K562 (cell line): ENCODE data around the gene BCAS4. TPM values are rescaled to one million over a fixed set of nuclear protein-coding genes. Genes with fewer than 3 reads are reported as not detected.
A peak's percentile ranks its signal among the peaks of the same experiment; 100 is the strongest.

Source experiments
- ATAC-seq: fragments of 200-7000 bp; cut with Tn5 transposase; 3 replicates; pipeline ENCODE4 v1.9.1; 2020; ENCODE audit warnings: moderate library complexity
- BruUV-seq: library from RNA; stranded (reverse); fragments of 400-500 nt; replicated peaks from 2 replicates; lab custom pipeline; 2021; lab: Mats Ljungman, UMichigan
- CTCF ChIA-PET: fragments of 300-600 bp; formaldehyde crosslinking; extraction: SDS; loops from one replicate; lab custom pipeline; 2021; ENCODE audit warnings: low intra/inter-chr PET ratio; lab: Yijun Ruan, JAX
- POLR2A ChIA-PET: fragments of 300-600, 350-650 bp; sonication (Branson Sonifier 250); formaldehyde crosslinking; extraction: SDS; loops from one replicate; lab custom pipeline; 2021; ENCODE audit warnings: antibody characterized with exemption, inconsistent platforms; lab: Yijun Ruan, JAX
- DNase-seq, 4 experiments: peaks; one replicate each; pipeline versions ENCODE4 v3.0.0 to v3.0.0-alpha.2; 2011 to 2018; ENCODE audit warnings: low spot score in 3 of 4, mixed read lengths in 3 of 4; ENCODE audit errors: extremely low read depth in 1 of 4
- FAIRE-seq: peaks from 2 replicates; lab custom pipeline; 2011; peaks lifted over from hg19 to GRCh38; lab: Jason Lieb, UNC
- H2AFZ ChIP-seq: 2 replicates; pipeline ENCODE4 v1.6.0; 2011; ENCODE audit warnings: low read depth, low read length, control low read depth, inconsistent platforms
- H3K27ac ChIP-seq: fragments of 200-600 bp; 3 replicates; pipeline ENCODE4 v1.8.0; 2011; ENCODE audit warnings: low read depth, mild to moderate bottlenecking, control low read depth, inconsistent platforms, low read length, moderate library complexity, mixed read lengths; ENCODE audit errors: extremely low read depth
- H3K27me3 ChIP-seq, 2 experiments: fragments of 300-600 bp in 1 of 2; 2 replicates in 1 of 2; 3 replicates in 1 of 2; pipeline versions ENCODE4 v1.6.0 to v1.8.0; 2011; ENCODE audit warnings: inconsistent platforms in 2 of 2, low read length in 2 of 2, mild to moderate bottlenecking in 1 of 2, mixed read lengths in 1 of 2, moderate library complexity in 1 of 2; ENCODE audit not compliant: control insufficient read depth in 2 of 2, insufficient read depth in 2 of 2
- H3K36me3 ChIP-seq: fragments of 300-600 bp; 3 replicates; pipeline ENCODE4 v1.8.0; 2011; ENCODE audit warnings: mild to moderate bottlenecking, low read length, inconsistent platforms; ENCODE audit not compliant: control insufficient read depth, insufficient read depth
- H3K4me1 ChIP-seq, 2 experiments: fragments of 200-600 bp in 1 of 2; replicated peaks in 1 of 2; 2 replicates in 1 of 2; 3 replicates in 1 of 2; pipeline versions ENCODE4 v1.5.1 to v1.8.0; 2011; ENCODE audit warnings: inconsistent platforms in 2 of 2, low read length in 2 of 2, mild to moderate bottlenecking in 1 of 2, mixed read lengths in 1 of 2, moderate library complexity in 1 of 2; ENCODE audit not compliant: control insufficient read depth in 2 of 2, insufficient read depth in 2 of 2
- H3K4me2 ChIP-seq: 2 replicates; pipeline ENCODE4 v1.6.1; 2011; ENCODE audit warnings: low read length, control low read depth, inconsistent platforms, mixed read lengths; ENCODE audit not compliant: insufficient read depth
- H3K4me3 ChIP-seq: fragments of 200-600 bp; sonication (generic), shearing (Covaris generic); 2 replicates; pipeline ENCODE4 v1.5.1; 2016; ENCODE audit warnings: control low read depth, inconsistent platforms
- H3K79me2 ChIP-seq: fragments of 200-600 bp; 3 replicates; pipeline ENCODE4 v1.8.0; 2011; ENCODE audit warnings: low read length, inconsistent platforms; ENCODE audit not compliant: control insufficient read depth, insufficient read depth
- H3K9ac ChIP-seq, 2 experiments: 2 replicates each; pipeline versions ENCODE4 v1.6.0 to v1.6.1; 2011; ENCODE audit warnings: low read depth in 2 of 2, low read length in 2 of 2, control low read depth in 1 of 2, inconsistent platforms in 1 of 2, mild to moderate bottlenecking in 1 of 2, mixed read lengths in 1 of 2; ENCODE audit not compliant: insufficient read depth in 1 of 2
- H3K9me1 ChIP-seq: one replicate; pipeline ENCODE4 v1.6.0; 2011; ENCODE audit warnings: inconsistent platforms, mild to moderate bottlenecking, low read length, moderate library complexity; ENCODE audit not compliant: control insufficient read depth, insufficient read depth
- H3K9me3 ChIP-seq: replicated peaks from 2 replicates; pipeline ENCODE4 v1.5.1; 2011; ENCODE audit warnings: low read depth, low read length, inconsistent platforms; ENCODE audit not compliant: control insufficient read depth, insufficient read depth
- H4K20me1 ChIP-seq: replicated peaks from 2 replicates; pipeline ENCODE4 v1.6.1; 2011; ENCODE audit warnings: low read length, inconsistent platforms, mixed read lengths; ENCODE audit not compliant: control insufficient read depth, insufficient read depth
- DMBX1 ChIP-seq: fragments of 250-450 bp; sonication (Bioruptor Pico); IDR thresholded peaks from 2 replicates; pipeline ENCODE4 v1.8.0; 2022; ENCODE audit warnings: inconsistent platforms, mild to moderate bottlenecking, moderate library complexity, borderline replicate concordance
- WGBS: fragments of 100-300 bp; shearing (Covaris generic); methylation state at CpG from one replicate; pipeline ENCODE4 v1.1.6; 2016; ENCODE audit warnings: low coverage, mixed read lengths; ENCODE audit not compliant: insufficient coverage; ENCODE audit errors: missing lambda C conversion rate; 5-methylcytosine and 5-hydroxymethylcytosine counted together
- in situ Hi-C: fragments of 300-500 bp; cut with MboI; formaldehyde crosslinking; loops from 4 replicates; pipeline ENCODE4 v1.15.0; 2018; ENCODE audit warnings: inconsistent platforms, mixed read lengths
- intact Hi-C: fragments of 100-400 bp; cut with micrococcal nuclease; formaldehyde crosslinking; loops from 2 replicates; pipeline ENCODE4 v1.14.2; 2022
- polyA plus RNA-seq, 8 experiments: library from polyadenylated mRNA; depleted of rRNA in 4 of 8; stranded (reverse) in 5 of 8; unstranded in 3 of 8; fragments of >200 nt; fragmentation: Nextera tagmentation in 2 of 8; fragmentation: Illumina TruSeq in 1 of 8; extraction: Ambion mirVana in 2 of 8; extraction: Trizol in 1 of 8; gene quantifications; 2 replicates each; pipeline versions ENCODE4 v1.2.1 to v1.2.3, GENCODE V29; 2011 to 2014; ENCODE audit warnings: inconsistent platforms in 1 of 8, missing spikeins in 1 of 8
- total RNA-seq, 7 experiments: library from RNA; depleted of rRNA in 6 of 7; stranded (reverse); fragments of >200 nt in 6 of 7; fragmentation: Illumina TruSeq in 2 of 7; extraction: Trizol in 2 of 7; gene quantifications; 2 replicates each; pipeline versions ENCODE4 v1.2.1 to v1.2.3, GENCODE V29; 2011 to 2021; ENCODE audit warnings: low replicate concordance in 1 of 7
- TF ChIP-seq, protein P1 (sequence below): fragments of 250-450 bp; sonication (Bioruptor Pico); IDR thresholded peaks from 2 replicates; pipeline ENCODE4 v1.5.0; 2020; ENCODE audit warnings: mild to moderate bottlenecking
- TF ChIP-seq, protein P2 (sequence below), 3 experiments: fragments of 200-800 bp in 1 of 3; fragments of 250-450 bp in 1 of 3; fragments of 450-650 bp in 1 of 3; sonication (Bioruptor Pico) in 1 of 3; sonication (Bioruptor generic) in 1 of 3; formaldehyde crosslinking in 1 of 3; IDR thresholded peaks; 2 replicates each; pipeline versions ENCODE4 v1.6.1 to v1.8.0; 2016 to 2022; ENCODE audit warnings: mild to moderate bottlenecking in 2 of 3, missing genetic modification characterization in 2 of 3, missing compliant biosample characterization in 1 of 3, moderate library complexity in 1 of 3

BCAS4 gene
- total and polyA plus RNA-seq, 9 of the 15 experiments (the other 6 are each of a cell fraction or from before 2014, with no cell fraction given) = 0.15 to 2.3 (median 0.47) TPM

DNA sequence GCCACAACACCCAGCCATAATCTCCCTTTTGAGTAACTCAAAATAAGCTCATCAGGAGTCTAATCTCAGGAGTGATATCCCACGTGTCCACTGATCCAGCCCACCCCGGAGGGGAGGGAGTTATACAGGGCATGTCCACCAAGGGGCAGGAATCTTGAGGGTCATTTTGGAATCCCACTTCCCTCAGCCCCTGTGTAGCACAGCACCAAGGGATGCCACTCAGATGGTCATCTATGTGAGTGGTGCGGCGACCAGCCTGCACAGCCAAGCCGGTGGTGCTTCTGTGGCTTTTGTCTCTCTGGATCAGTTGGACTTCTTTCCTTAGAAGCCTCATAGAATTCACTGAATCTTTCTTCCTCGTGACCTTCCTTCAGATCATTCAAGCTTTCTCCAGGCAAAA lies 11.0 kb upstream of the BCAS4 start:
- H3K9me3 ChIP-seq = no peaks in the 10 kb centered on the region
- no peak overlapping the region for H3K4me3 ChIP-seq
- DNase-seq (no peak), FAIRE-seq (no peak), ATAC-seq (peak; percentile 24; the same call in 2 of the 3 replicates)
- TF ChIP-seq, protein P1, sequence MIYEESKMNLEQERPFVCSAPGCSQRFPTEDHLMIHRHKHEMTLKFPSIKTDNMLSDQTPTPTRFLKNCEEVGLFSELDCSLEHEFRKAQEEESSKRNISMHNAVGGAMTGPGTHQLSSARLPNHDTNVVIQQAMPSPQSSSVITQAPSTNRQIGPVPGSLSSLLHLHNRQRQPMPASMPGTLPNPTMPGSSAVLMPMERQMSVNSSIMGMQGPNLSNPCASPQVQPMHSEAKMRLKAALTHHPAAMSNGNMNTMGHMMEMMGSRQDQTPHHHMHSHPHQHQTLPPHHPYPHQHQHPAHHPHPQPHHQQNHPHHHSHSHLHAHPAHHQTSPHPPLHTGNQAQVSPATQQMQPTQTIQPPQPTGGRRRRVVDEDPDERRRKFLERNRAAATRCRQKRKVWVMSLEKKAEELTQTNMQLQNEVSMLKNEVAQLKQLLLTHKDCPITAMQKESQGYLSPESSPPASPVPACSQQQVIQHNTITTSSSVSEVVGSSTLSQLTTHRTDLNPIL = no peak
- TF ChIP-seq, protein P2, sequence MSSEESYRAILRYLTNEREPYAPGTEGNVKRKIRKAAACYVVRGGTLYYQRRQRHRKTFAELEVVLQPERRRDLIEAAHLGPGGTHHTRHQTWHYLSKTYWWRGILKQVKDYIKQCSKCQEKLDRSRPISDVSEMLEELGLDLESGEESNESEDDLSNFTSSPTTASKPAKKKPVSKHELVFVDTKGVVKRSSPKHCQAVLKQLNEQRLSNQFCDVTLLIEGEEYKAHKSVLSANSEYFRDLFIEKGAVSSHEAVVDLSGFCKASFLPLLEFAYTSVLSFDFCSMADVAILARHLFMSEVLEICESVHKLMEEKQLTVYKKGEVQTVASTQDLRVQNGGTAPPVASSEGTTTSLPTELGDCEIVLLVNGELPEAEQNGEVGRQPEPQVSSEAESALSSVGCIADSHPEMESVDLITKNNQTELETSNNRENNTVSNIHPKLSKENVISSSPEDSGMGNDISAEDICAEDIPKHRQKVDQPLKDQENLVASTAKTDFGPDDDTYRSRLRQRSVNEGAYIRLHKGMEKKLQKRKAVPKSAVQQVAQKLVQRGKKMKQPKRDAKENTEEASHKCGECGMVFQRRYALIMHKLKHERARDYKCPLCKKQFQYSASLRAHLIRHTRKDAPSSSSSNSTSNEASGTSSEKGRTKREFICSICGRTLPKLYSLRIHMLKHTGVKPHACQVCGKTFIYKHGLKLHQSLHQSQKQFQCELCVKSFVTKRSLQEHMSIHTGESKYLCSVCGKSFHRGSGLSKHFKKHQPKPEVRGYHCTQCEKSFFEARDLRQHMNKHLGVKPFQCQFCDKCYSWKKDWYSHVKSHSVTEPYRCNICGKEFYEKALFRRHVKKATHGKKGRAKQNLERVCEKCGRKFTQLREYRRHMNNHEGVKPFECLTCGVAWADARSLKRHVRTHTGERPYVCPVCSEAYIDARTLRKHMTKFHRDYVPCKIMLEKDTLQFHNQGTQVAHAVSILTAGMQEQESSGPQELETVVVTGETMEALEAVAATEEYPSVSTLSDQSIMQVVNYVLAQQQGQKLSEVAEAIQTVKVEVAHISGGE (CRISPR knock-in tag; IDR thresholded peaks at IDR 0.05) = peak in 1 of 3 experiments; percentile 85; a peak in 2 of 6 replicates
- no peak for TF ChIP-seq DMBX1 (CRISPR knock-in tag)
- BruUV-seq = no TSS peak
- no peaks in the 10 kb centered on the region for H3K27me3 ChIP-seq
- H3K9ac ChIP-seq = peak overlapping the region in 1 of 2 experiments; percentile 69; a peak in 1 of 4 replicates
- whole genome bisulfite sequencing = 54% methylated on average over 6 of the region's 6 CpGs
- H3K9me1 ChIP-seq = no peaks in the 10 kb centered on the region
- H3K36me3 ChIP-seq = no peaks in the 10 kb centered on the region
- peak overlapping the region; percentile 32 for H2AFZ ChIP-seq
- H4K20me1 ChIP-seq = no peaks in the 10 kb centered on the region
- peaks cover 2 to 8% of the 10 kb centered on the region in 2 experiments; a peak in 3 of 5 replicates for H3K4me1 ChIP-seq
- CTCF ChIA-PET = no interaction called here
- POLR2A ChIA-PET = interaction anchor here (0.6 to 1.0 kb wide), 3 partner anchors 34 to 158 kb away, joined by 3 read pairs; no protein-coding TSS in a partner anchor
- H3K79me2 ChIP-seq = no peaks in the 10 kb centered on the region
- no peak overlapping the region for H3K27ac ChIP-seq
- in situ Hi-C loops = no loop called here
- H3K4me2 ChIP-seq = no peak overlapping the region
- intact Hi-C loops = no loop called here
